ENCODE data around the gene XBP1.

DNA sequence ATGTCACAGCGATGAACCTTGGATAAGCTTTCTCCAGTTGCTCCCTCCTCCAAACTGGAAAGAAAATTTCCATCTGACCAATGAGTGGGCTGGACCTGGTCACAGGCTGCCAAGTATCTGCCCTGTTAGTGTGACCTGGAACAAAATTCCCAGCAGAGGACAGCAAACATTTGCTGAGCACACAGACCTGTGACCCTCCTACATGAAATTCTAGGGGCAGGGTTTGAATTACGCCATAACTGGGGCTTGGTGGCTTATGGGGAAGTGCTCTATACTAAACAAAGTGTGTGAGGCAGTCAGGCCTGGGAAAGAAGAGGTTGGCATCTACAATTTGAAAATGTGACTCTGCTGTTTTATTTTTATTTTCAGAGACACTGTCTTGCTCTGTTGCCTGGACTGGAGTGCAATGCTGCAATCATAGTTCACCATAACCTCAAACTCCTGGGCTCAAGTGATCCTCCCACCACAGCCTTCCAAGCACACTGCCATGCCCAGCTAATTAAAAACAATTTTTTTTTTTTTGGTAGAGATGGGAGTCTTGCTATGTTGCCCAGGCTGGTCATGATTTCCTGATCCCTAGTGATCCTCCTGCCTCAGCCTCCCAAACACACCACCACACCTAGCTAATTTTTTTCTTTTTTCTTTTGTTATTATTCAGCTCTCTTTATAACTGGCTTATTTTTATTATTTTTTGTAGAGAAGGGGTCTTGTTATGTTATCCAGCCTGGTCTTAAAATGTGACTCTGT, 13.6 kb upstream of the XBP1 start:
- TF ChIP-seq, protein P1, sequence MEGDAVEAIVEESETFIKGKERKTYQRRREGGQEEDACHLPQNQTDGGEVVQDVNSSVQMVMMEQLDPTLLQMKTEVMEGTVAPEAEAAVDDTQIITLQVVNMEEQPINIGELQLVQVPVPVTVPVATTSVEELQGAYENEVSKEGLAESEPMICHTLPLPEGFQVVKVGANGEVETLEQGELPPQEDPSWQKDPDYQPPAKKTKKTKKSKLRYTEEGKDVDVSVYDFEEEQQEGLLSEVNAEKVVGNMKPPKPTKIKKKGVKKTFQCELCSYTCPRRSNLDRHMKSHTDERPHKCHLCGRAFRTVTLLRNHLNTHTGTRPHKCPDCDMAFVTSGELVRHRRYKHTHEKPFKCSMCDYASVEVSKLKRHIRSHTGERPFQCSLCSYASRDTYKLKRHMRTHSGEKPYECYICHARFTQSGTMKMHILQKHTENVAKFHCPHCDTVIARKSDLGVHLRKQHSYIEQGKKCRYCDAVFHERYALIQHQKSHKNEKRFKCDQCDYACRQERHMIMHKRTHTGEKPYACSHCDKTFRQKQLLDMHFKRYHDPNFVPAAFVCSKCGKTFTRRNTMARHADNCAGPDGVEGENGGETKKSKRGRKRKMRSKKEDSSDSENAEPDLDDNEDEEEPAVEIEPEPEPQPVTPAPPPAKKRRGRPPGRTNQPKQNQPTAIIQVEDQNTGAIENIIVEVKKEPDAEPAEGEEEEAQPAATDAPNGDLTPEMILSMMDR (IDR thresholded peaks at IDR 0.05) = no peak
- no peak for TF ChIP-seq POLR2A (IDR thresholded peaks at IDR 0.05)

Measured in adrenal gland (tissue), 5 donors.